DND-41 (cell line): Measurements from ENCODE around the gene TMEM175.

Experiments used
- ATAC-seq: fragments of 200-7000 bp; cut with Tn5 transposase; 3 replicates; pipeline ENCODE4 v1.9.1; 2021; ENCODE audit warnings: low read depth; ENCODE audit not compliant: insufficient read depth
- DNase-seq: peaks from one replicate; pipeline ENCODE4 v3.0.0-alpha.2; 2020
- H2AFZ ChIP-seq: 2 replicates; pipeline ENCODE4 v1.6.0; 2012; ENCODE audit warnings: low read depth, low read length
- H3K27ac ChIP-seq: 2 replicates; pipeline ENCODE4 v1.5.1; 2012; ENCODE audit warnings: low read length, inconsistent platforms
- H3K27me3 ChIP-seq: fragments of 200-600 bp; sonication (generic); 2 replicates; pipeline ENCODE4 v1.6.0; 2012; ENCODE audit warnings: low read length, mild to moderate bottlenecking, inconsistent platforms; ENCODE audit not compliant: insufficient read depth, poor library complexity
- H3K36me3 ChIP-seq: 2 replicates; pipeline ENCODE4 v1.5.1; 2012; ENCODE audit warnings: low read length, inconsistent platforms; ENCODE audit not compliant: insufficient read depth
- H3K4me1 ChIP-seq: 2 replicates; pipeline ENCODE4 v1.5.1; 2012; ENCODE audit warnings: mild to moderate bottlenecking, low read length; ENCODE audit not compliant: insufficient read depth
- H3K4me2 ChIP-seq: 2 replicates; pipeline ENCODE4 v1.6.0; 2012; ENCODE audit warnings: mild to moderate bottlenecking, moderate library complexity, low read length, inconsistent platforms; ENCODE audit not compliant: insufficient read depth
- H3K4me3 ChIP-seq, 2 experiments: fragments of 200-600 bp in 1 of 2; shearing (Covaris generic) in 1 of 2; 2 replicates each; pipeline ENCODE4 v1.5.1; 2012 to 2016; ENCODE audit warnings: inconsistent platforms in 2 of 2, low read length in 2 of 2, mild to moderate bottlenecking in 2 of 2, low read depth in 1 of 2, moderate library complexity in 1 of 2
- H3K79me2 ChIP-seq: 2 replicates; pipeline ENCODE4 v1.6.0; 2012; ENCODE audit warnings: low read length, inconsistent platforms; ENCODE audit not compliant: insufficient read depth
- H3K9ac ChIP-seq: 2 replicates; pipeline ENCODE4 v1.6.0; 2012; ENCODE audit warnings: low read depth, mild to moderate bottlenecking, inconsistent platforms, low read length, moderate library complexity
- H3K9me3 ChIP-seq: 2 replicates; pipeline ENCODE4 v1.5.1; 2012; ENCODE audit warnings: low read length, moderate library complexity, mild to moderate bottlenecking, inconsistent platforms; ENCODE audit not compliant: insufficient read depth, severe bottlenecking
- H4K20me1 ChIP-seq: 2 replicates; pipeline ENCODE4 v1.6.0; 2012; ENCODE audit warnings: low read length; ENCODE audit not compliant: insufficient read depth
- CTCF ChIP-seq: IDR thresholded peaks from 2 replicates; pipeline ENCODE4 v1.5.1; 2012; ENCODE audit warnings: borderline replicate concordance, low read length, moderate library complexity, mild to moderate bottlenecking; ENCODE audit not compliant: poor library complexity, severe bottlenecking; ENCODE audit errors: extremely low read depth
- EZH2 ChIP-seq: IDR thresholded peaks from 3 replicates; pipeline ENCODE4 v1.6.1; 2012; ENCODE audit warnings: borderline replicate concordance, low read depth, mild to moderate bottlenecking, moderate library complexity, low read length, inconsistent platforms; ENCODE audit not compliant: severe bottlenecking

Gene TMEM175

GRCh38 chr4:954211-955020, 22.2 kb downstream of the TMEM175 start:
- H3K9me3 ChIP-seq = no peaks in the 10 kb centered on the region
- no peaks in the 10 kb centered on the region for H3K27me3 ChIP-seq
- peaks cover 43% of the 10 kb centered on the region for H3K36me3 ChIP-seq
- DNase-seq (no peak), ATAC-seq (no peak)
- H2AFZ ChIP-seq = no peak overlapping the region
- no peak overlapping the region for H3K4me2 ChIP-seq
- peaks cover 6% of the 10 kb centered on the region for H4K20me1 ChIP-seq
- no peak overlapping the region for H3K27ac ChIP-seq
- TF ChIP-seq CTCF = no peak
- TF ChIP-seq EZH2 = no peak
- H3K4me3 ChIP-seq = no peak overlapping the region
- no peaks in the 10 kb centered on the region for H3K4me1 ChIP-seq
- no peak overlapping the region for H3K9ac ChIP-seq
- no peaks in the 10 kb centered on the region for H3K79me2 ChIP-seq

GRCh38 chr4:955161-955921, 23.1 kb downstream of the TMEM175 start:
- ATAC-seq (no peak), DNase-seq (no peak)
- Histone ChIP-seq H3K79me2 (no peaks in the 10 kb centered on the region), H4K20me1 (peaks cover 6% of the 10 kb centered on the region), H3K4me2 (no peak overlapping the region), H2AFZ (no peak overlapping the region), H3K4me1 (no peaks in the 10 kb centered on the region), H3K4me3 (no peak overlapping the region), H3K27ac (no peak overlapping the region), H3K9me3 (no peaks in the 10 kb centered on the region), H3K27me3 (no peaks in the 10 kb centered on the region), H3K9ac (no peak overlapping the region), H3K36me3 (peaks cover 52% of the 10 kb centered on the region)
- TF ChIP-seq EZH2 (no peak), CTCF (no peak)

GRCh38 chr4:955931-956381, 23.7 kb downstream of the TMEM175 start:
- H4K20me1 ChIP-seq = peaks cover 6% of the 10 kb centered on the region
- H3K36me3 ChIP-seq = peaks cover 58% of the 10 kb centered on the region
- no peak overlapping the region for H3K27ac ChIP-seq
- no peaks in the 10 kb centered on the region for H3K9me3 ChIP-seq
- no peaks in the 10 kb centered on the region for H3K27me3 ChIP-seq
- TF ChIP-seq EZH2 (no peak), CTCF (no peak)
- no peak overlapping the region for H3K9ac ChIP-seq
- H3K4me2 ChIP-seq = no peak overlapping the region
- H3K4me1 ChIP-seq = no peaks in the 10 kb centered on the region
- ATAC-seq = no peak
- H3K79me2 ChIP-seq = no peaks in the 10 kb centered on the region
- H2AFZ ChIP-seq = no peak overlapping the region
- no peak overlapping the region for H3K4me3 ChIP-seq
- DNase-seq = no peak
